Prostate gland (tissue), 2 donors: ENCODE data around the gene CLVS2. TPM values are rescaled to one million over a fixed set of nuclear protein-coding genes. Genes with fewer than 3 reads are reported as not detected.

ENCODE experiments used
- DNase-seq: peaks from one replicate; pipeline ENCODE4 v3.0.0-alpha.2; 2019; ENCODE audit warnings: low spot score
- H3K27ac ChIP-seq, 2 donors: fragments of 200-600 bp; sonication (generic); 2 replicates each; pipeline ENCODE4 v1.5.1; 2017 to 2019
- H3K27me3 ChIP-seq: fragments of 200-600 bp; sonication (generic); replicated peaks from 2 replicates; pipeline ENCODE4 v1.5.1; 2019; ENCODE audit not compliant: insufficient read depth
- H3K36me3 ChIP-seq, 2 donors: fragments of 200-600 bp; sonication (generic); 1 replicate in 1 of 2; 2 replicates in 1 of 2; pipeline versions ENCODE4 v1.5.1 to v1.8.1; 2017 to 2019
- H3K4me1 ChIP-seq: fragments of 200-600 bp; sonication (generic); replicated peaks from 2 replicates; pipeline ENCODE4 v1.5.1; 2019
- H3K4me3 ChIP-seq, 2 donors: fragments of 200-600 bp; sonication (generic); 2 replicates each; pipeline ENCODE4 v1.5.1; 2017 to 2019
- H3K9me3 ChIP-seq: fragments of 200-600 bp; sonication (generic); 2 replicates; pipeline ENCODE4 v1.5.1; 2017
- POLR2A ChIP-seq: fragments of 450-650 bp; IDR thresholded peaks from one replicate; pipeline ENCODE4 v1.6.1; 2016; ENCODE audit warnings: antibody characterized with exemption, mild to moderate bottlenecking
- POLR2AphosphoS5 ChIP-seq: sonication (generic); formaldehyde crosslinking; IDR thresholded peaks from one replicate; pipeline ENCODE4 v1.6.1; 2017; ENCODE audit warnings: antibody characterized with exemption
- WGBS: methylation state at CpG from one replicate; pipeline ENCODE4 v1.1.5; 2018; 5-methylcytosine and 5-hydroxymethylcytosine counted together
- intact Hi-C: fragments of 100-400 bp; cut with DNase I; formaldehyde crosslinking; loops from one replicate; pipeline ENCODE4 v1.14.2; 2022
- total RNA-seq, 2 donors: library from RNA; depleted of rRNA; stranded (reverse); fragments of >200 nt; gene quantifications; one replicate each; pipeline ENCODE4 v1.1.0, GENCODE V29; 2016
- TF ChIP-seq, protein P1 (sequence below), 4 experiments: fragments of 200-600 bp in 2 of 4; fragments of 450-650 bp in 2 of 4; sonication (generic) in 2 of 4; IDR thresholded peaks; 1 replicate in 3 of 4; 2 replicates in 1 of 4; pipeline ENCODE4 v1.5.1; 2016 to 2019; ENCODE audit warnings: antibody characterized with exemption in 4 of 4, mild to moderate bottlenecking in 2 of 4, moderate library complexity in 2 of 4

Gene CLVS2
- total RNA-seq, 2 donors from 2014 or later, result 3.0 to 4.2 TPM

DNA sequence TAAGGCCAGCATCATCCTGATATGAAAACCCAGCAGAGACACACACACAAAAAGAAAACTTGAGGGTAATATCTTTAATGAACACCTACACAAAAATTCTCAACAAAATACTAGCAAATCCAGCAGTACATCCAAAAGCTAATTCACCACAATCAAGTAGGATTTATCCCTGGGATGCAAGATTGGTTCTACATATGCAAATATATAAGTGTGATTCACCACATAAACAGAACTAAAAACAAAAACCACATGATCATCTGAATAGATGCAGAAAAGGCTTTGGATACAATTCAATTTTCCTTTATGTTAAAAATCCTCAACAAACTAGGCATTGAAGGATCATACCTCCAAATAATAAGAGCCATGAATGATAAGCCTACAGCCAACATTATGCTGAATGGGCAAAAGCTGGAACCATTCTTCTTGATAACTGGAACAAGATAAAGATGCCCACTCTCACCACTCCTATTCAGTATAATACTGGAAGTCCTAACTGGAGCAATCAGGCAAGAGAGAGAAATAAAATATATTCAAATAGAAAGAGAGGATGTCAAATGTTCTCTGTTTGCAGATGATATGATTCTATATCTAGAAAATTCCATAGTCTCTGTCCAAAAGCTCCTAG, 33.9 kb upstream of the CLVS2 start:
- Histone ChIP-seq H3K9me3 (no peaks in the 10 kb centered on the region), H3K27ac (no peak overlapping the region), H3K4me1 (no peaks in the 10 kb centered on the region), H3K36me3 (no peaks in the 10 kb centered on the region), H3K27me3 (no peaks in the 10 kb centered on the region), H3K4me3 (no peak overlapping the region)
- intact Hi-C loops, result no loop called here
- no peak for DNase-seq
- TF ChIP-seq POLR2AphosphoS5 (no peak), POLR2A (no peak)
- TF ChIP-seq, protein P1, sequence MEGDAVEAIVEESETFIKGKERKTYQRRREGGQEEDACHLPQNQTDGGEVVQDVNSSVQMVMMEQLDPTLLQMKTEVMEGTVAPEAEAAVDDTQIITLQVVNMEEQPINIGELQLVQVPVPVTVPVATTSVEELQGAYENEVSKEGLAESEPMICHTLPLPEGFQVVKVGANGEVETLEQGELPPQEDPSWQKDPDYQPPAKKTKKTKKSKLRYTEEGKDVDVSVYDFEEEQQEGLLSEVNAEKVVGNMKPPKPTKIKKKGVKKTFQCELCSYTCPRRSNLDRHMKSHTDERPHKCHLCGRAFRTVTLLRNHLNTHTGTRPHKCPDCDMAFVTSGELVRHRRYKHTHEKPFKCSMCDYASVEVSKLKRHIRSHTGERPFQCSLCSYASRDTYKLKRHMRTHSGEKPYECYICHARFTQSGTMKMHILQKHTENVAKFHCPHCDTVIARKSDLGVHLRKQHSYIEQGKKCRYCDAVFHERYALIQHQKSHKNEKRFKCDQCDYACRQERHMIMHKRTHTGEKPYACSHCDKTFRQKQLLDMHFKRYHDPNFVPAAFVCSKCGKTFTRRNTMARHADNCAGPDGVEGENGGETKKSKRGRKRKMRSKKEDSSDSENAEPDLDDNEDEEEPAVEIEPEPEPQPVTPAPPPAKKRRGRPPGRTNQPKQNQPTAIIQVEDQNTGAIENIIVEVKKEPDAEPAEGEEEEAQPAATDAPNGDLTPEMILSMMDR (IDR thresholded peaks at IDR 0.05), result no peak

DNA sequence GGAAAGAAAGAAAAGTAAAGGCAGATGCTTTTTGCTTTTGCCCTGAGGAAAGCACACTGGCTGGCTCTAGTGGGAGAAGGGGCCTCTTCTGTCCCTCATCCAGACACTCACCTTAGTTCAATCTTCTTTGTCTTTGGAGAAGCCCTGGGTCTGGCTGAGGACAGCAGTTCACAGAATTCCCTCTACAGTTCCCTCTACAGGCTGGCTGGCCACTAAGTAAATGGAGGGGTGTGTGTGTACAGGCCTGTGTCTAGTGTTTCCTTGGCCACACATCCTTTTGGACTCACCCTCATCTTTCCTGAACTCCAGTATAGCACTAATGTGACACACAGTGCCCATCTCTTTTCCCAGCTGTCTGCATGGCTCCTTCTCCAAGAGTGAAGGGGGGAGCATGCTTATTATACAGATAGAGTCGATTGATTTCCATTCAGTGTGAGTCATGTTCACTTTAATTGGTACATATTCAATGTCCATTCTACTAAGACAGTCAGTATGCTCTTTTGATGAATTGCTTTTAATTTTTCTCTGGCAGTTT, 26.0 kb upstream of the CLVS2 start:
- Histone ChIP-seq H3K4me1 (no peaks in the 10 kb centered on the region), H3K4me3 (no peak overlapping the region), H3K9me3 (no peaks in the 10 kb centered on the region), H3K36me3 (no peaks in the 10 kb centered on the region), H3K27me3 (no peaks in the 10 kb centered on the region), H3K27ac (no peak overlapping the region)
- TF ChIP-seq, protein P1 (IDR thresholded peaks at IDR 0.05), result no peak
- TF ChIP-seq POLR2AphosphoS5 (no peak), POLR2A (no peak)
- 47% methylated on average over 1 of the region's 1 CpG for WGBS
- intact Hi-C loops, result no loop called here
- no peak for DNase-seq

DNA sequence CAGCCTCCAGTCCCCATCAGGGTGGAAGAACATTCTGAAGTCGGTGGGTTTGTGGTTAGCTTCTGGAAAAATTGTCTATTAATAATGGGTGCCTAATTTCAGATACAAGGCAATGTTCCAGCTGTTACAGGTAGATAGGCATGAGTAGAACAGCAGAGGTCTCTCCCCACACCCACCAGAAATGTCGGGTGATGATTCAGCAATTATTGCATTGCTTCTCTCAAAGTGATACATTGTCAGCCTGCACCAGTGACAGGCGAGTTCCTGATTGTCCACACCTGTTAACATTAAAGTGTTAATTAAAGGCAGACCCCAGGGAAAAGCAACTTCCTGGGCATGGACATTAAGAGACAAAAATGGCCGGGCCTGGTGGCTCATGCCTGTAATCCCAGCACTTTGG, 18.9 kb upstream of the CLVS2 start:
- H3K36me3 ChIP-seq, result no peaks in the 10 kb centered on the region
- H3K27ac ChIP-seq, result no peak overlapping the region
- H3K4me1 ChIP-seq, result no peaks in the 10 kb centered on the region
- WGBS, result 86% methylated on average over 4 of the region's 4 CpGs
- no peaks in the 10 kb centered on the region for H3K27me3 ChIP-seq
- intact Hi-C loops, result no loop called here
- H3K4me3 ChIP-seq, result no peak overlapping the region
- TF ChIP-seq, protein P1 (IDR thresholded peaks at IDR 0.05), result no peak
- TF ChIP-seq POLR2AphosphoS5 (no peak), POLR2A (no peak)
- H3K9me3 ChIP-seq, result no peaks in the 10 kb centered on the region
- no peak for DNase-seq

DNA sequence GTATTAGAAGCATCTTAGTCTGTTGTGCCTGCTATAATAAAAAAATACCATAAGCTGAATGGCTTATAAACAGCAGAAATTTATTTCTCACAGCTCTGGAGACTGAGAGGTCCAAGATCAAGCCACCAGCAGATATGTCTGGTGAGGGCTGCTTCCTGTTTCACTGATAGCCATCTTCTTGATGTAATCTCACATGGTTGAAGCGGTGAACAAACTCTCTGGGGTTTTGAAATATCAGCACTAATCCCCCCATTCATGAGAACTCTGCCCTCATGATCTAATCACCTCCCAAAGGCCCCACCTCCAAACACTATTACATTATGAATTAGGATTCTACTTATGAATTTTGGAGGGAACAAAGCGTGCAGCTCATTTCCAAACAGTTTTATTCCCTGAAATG, 11.6 kb upstream of the CLVS2 start:
- Histone ChIP-seq H3K4me3 (no peak overlapping the region), H3K9me3 (no peaks in the 10 kb centered on the region), H3K36me3 (no peaks in the 10 kb centered on the region), H3K27me3 (no peaks in the 10 kb centered on the region), H3K27ac (no peak overlapping the region), H3K4me1 (no peaks in the 10 kb centered on the region)
- 76% methylated on average over 2 of the region's 2 CpGs for whole genome bisulfite sequencing
- DNase-seq, result no peak
- TF ChIP-seq POLR2AphosphoS5 (no peak), POLR2A (no peak)
- TF ChIP-seq, protein P1 (IDR thresholded peaks at IDR 0.05), result no peak
- intact Hi-C loops, result no loop called here

DNA sequence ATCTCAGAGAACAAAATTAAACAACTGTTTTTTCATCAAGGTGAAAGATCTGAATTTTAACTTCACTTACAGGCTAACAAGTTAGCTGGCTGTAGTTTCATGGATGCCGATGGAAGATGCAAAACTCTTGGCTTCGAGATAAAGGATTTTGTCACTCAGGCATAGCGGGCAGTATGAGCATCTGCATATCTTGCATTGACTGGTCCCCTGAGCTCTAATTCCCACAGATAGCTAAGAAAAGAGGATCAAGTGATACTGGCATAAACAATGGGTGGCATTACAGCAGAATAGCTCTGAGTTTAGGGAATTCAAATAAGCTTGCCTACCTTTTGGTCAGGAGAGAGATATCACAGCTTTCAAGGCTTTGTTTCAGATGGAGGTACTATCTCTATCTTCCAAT, 1.8 kb upstream of the CLVS2 start:
- Histone ChIP-seq H3K27ac (no peak overlapping the region), H3K27me3 (no peaks in the 10 kb centered on the region), H3K4me1 (no peaks in the 10 kb centered on the region), H3K4me3 (no peak overlapping the region), H3K36me3 (no peaks in the 10 kb centered on the region), H3K9me3 (no peaks in the 10 kb centered on the region)
- DNase-seq, result no peak
- TF ChIP-seq, protein P1 (IDR thresholded peaks at IDR 0.05), result no peak
- TF ChIP-seq POLR2A (no peak), POLR2AphosphoS5 (no peak)
- WGBS, result 82% methylated on average over 3 of the region's 3 CpGs
- intact Hi-C loops, result loop anchor here (10.0 kb wide), 1 partner anchor 61 kb away; no protein-coding TSS in a partner anchor
